ENCODE measurements around the gene NLGN1.

- TF ChIP-seq SIN3A (IDR thresholded peaks at IDR 0.05; ENCODE audit: borderline replicate concordance, insufficient read depth, low read length) = no peak
- no peak for TF ChIP-seq TAF1 (IDR thresholded peaks at IDR 0.05; ENCODE audit: borderline replicate concordance, insufficient read depth, low read length)
- TF ChIP-seq POLR2AphosphoS5 (IDR thresholded peaks at IDR 0.05; ENCODE audit: low read depth, low read length) = no peak
- no peak for TF ChIP-seq REST (IDR thresholded peaks at IDR 0.05; ENCODE audit: insufficient read depth in 1 of 2, low read depth in 2 of 2, low read length in 2 of 2)
Observed at GRCh38 chr3:174191380-174191779, 793.8 kb downstream of the NLGN1 start.
